ENCODE measurements around the gene C10orf90.

C10orf90 gene

DNA sequence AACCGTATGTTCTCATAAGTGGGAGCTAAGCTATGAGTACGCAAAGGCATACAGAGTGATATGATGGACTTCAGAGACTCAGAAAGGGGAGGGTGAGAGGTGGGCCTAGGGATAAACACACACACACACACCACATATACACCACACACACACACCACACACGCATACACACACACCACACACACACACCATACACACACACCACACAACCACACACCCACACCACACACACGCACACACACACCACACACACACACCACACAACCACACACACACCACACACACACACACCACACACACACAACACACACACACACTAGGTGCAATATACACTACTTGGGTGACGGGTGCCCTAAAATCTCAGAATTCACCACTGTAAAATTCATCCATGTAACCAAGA, 168.7 kb downstream of the C10orf90 start:
- no peak for DNase-seq (ENCODE audit: low read depth)

DNA sequence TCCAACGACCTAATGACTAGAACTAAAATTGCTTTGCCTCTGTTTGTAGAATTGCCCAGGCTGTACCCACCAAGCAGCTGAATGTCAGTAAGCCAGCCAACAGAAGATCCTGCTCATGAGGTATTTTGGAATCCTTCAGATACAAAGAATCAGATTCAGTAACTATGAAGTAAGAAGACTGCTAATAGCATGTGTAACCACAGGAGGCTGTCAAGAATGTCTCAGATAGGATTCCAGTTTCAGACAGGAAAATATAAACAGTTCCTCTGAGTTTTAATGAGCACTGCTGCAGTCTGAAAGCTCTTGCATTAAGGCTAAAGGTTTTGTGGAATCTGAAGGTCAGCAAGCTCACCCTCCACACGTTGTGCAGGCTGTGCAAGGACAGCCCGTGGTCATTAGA, 169.6 kb downstream of the C10orf90 start:
- no peak for DNase-seq (ENCODE audit: low read depth)

DNA sequence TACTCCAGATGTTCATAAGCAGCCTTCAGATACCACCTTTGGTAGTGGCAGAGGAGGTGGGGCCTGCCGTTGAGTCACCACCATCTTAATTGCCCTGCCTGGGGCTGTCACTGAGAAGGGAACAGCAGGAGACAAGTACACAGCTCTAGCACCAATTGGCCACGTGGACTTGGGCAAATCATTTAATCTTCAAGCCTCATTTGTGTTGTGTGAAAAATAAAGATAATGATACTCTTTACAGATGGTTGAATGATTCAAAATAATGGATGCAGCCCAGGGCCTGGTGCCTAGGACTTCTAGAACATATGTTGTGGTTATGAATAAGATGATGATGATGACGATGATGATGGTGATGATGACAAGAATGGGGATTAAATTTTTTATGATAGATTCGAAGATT, 170.3 kb downstream of the C10orf90 start:
- no peak for DNase-seq (ENCODE audit: low read depth)

DNA sequence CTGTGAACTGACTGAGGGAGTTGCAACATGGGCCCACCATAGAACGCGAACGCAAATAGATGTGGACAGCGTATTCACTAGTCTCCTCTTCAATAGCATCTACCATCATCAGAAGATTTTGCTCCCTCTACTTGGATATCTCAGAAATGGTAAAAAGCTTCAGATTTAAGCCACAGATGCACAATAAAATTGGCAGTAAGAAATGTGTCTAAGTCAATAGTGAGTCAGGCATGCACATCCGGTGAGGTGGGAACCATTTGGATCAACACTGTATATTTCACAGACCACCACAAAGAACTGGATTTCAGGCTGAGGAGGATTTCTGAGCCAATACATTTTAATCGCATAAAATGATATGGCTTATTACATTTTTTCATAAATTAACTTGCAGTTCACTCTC, 170.7 kb downstream of the C10orf90 start:
- DNase-seq (ENCODE audit: low read depth): no peak

DNA sequence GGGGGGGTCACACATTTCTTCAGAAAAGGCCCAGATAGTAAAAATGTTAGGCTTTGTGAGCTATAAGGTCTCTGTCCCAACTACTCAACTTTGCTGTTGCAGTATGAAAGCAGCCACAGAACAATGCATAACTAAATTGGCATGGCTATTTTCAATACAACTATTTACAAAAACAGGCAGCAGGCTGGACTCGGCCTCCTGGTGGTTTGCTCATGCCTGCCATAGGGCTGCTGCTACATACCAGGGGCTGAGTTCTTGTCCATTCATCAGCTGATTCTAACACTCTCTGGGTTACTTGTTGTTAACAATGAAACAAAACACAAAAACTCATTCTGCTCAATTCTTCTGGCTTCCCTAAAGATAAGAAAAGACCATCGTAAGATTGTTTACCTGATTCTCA, 172.8 kb downstream of the C10orf90 start:
- no peak for DNase-seq (ENCODE audit: low read depth)

DNA sequence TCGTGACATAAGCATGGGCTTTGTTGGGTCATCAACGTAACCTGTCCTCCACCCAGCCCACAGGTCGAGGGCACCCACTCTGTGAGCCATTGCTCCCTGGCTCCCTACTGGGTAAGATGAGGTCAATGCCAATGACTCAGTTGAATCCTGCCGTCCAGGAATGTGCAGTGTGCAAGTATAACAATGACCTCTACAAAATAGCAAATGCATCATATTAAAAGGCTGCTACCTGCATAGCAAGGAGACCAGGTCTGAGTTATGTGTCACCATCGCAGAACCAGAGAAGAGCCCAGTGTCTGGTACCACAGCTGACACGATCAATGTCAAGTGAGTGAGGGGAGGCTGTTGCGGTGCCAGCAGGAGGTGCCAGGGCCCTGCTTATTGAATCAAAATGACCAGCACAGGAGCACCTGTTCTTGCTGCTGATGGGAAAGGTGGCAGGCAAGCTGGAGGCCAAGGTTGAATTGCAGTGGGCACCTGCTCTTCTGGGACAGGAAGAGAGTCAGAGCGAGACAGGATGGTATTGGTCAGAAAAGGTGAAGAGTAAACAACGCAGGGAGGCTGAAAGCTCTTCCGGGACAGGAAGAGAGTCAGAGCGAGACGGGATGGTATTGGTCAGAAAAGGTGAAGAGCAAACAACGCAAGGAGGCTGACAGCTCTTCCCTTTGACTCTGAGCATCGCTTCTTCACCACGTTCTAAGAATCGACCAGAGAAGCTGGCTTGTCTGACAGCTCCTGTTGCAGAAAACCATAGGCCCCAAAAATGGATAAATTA, 173.5 kb downstream of the C10orf90 start:
- no peak for DNase-seq (ENCODE audit: low read depth)

DNA sequence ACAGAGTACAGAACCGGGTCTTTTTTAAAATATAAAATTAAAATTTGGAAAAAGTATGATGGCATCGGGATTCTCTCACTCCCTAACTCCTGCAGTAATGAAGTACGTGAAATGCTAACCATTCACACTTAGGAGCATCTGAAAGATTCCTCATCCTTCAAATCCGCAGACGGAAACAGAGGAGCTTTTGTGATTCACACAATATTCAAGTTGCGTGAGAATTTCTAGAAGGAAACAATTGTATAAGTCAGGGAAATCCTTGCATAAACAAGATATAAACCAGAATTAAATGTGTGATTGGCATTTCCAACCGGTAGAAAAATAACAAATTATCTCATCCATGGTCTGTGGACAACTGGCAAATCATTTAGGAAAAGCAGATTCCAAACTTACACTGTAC, 179.0 kb downstream of the C10orf90 start:
- DNase-seq (ENCODE audit: low read depth): no peak

DNA sequence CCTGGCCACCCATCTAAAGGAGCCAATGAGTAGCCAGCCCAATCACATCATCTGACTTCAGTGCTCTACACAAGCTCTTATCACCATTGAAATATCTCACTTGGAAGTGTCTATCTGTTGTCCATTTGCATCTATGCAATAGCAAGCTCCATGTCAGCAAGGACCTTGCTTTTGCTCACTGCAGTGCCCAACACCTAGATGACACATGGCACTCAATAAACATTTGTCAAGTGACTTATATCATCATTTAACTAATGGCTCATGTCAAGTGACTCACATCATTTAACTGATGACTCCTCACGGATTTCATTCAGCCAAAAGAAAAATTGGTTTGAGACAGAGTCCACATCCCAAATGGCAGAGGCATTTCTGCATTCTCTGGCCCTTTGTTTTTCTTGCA, 189.3 kb downstream of the C10orf90 start:
- DNase-seq (ENCODE audit: low read depth): no peak

DNA sequence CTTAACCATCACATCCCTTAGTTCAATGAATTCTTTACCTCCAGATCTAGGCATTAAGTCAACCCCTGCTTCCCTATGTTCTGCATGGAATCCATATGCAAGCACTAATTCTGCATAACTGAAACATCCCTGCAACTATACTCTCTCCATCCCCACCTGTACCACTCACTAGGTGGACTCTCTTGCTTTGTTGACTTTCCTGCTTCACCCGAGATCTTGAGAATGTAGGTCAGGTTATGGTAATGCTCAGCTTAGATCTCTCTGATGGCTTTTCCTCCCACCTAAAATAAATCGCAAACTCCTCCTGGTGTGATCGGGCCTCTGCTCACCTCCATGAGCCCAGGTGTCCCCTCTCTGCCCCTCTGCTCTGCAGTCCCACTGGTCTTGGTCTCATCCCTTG, 189.8 kb downstream of the C10orf90 start:
- DNase-seq (ENCODE audit: low read depth): no peak

DNA sequence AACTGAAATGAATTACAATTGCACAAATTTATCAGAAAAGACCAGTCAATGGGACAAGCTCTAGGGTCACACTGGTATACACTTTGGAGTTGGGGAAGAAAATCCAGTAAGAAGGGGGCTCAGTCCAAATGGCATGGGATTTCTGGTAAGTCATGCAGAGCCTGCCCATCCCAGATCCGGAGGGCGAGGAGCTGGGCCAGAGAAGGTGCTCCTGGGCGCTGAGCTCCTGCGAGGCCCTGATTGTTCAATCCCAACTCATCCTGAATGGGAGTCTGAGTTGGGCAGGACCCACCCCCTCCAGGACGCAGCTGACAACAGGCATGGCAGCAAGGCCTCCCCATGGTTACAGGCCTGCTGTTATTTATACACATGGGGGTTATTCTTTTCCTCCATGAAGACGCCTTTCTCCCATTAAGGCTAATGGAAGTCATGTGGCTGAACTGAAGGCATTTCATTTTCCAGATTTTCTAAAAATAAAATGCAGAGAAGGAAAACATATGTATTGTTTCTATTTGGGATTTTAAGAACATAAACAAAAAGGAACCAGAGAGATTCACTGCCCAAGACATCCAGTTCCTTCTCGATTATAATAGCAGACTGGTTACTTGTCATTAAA, 191.1 kb downstream of the C10orf90 start:
- DNase-seq (ENCODE audit: low read depth): no peak

DNA sequence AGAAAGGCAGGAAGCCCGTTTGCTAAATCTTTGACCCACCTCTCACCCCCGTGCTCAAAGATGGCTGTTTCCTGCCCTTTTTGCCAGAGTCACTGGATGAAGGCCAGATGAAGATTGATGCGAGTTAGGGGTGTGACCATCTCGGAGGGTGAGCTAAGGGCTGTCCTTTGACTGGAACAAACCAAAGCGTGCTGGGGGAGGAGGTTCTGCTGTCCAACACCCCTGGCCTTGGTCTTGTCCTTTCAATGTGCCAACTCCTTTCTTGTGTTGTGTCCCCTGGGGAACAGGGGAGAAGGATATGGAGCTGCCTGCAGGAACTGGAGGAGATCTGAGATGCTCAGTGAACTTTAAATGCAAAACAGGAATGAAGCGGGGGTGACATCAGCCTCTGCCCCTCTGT, 191.9 kb downstream of the C10orf90 start:
- no peak for DNase-seq (ENCODE audit: low read depth)

DNA sequence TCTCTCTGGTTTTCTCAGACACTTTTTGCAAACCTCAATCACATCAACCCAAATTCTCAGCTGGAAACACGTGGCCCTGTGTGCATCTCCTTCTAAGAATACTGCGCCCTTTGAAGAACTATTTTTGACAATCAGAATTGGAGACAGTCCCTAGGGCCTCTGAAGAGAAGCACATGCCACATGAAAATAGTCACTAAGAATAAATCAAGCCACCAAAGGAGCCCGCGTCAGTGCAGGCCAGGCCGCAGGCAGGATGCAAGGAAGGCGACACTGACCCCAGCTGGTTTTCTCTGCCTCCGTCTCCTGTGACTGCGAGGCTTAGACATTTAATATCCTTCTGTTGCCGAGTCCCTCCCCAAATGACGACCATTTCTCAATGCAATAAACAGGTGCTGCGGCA, 194.2 kb downstream of the C10orf90 start:
- DNase-seq (ENCODE audit: low read depth): no peak

DNA sequence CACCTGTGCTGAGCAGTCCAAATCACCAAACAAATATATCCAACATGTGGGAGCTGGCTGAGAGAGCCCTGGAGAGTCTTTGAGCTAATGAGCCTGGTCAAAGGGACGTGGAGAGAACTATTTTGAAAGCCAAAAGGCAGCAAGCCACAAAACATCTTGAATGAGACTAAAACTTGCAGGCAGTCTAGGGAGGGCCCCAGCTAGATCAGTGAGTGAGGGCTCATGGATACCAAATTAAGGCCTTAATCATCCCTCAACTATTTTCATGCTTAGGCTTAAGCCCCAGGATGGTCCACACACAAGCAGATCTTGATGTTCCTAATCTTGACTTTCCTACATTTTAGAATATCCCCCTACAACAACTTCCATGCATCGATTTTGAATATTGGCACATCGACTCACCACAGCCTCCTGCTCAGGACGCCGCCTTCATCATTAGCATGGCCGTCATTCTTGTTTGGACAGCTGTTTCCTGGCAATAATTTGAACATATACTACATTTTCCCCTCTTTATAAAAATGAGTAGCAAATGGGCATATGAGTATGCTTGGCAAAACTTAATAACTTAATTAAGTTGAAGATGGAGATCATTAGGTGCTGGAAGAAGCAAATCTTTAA, 195.3 kb downstream of the C10orf90 start:
- no peak for DNase-seq (ENCODE audit: low read depth)

DNA sequence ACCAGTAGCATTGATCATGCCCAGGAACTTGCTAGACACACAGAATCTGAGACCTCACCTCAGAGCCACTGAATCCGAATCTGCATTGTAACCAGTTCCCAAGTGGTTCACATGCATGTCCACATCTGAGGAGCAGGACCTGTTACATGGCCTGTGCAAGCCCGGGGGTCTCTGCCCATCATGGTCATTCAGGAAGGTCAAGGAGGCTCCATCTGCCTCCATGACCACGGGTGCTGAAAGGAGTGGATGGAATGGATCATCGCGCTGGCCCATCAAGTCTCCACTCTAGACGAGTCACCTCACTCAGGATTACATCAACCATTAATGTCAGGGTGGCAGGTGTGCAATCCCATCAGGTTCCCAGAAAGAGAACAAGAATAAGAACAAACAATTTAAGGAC, 196.5 kb downstream of the C10orf90 start:
- no peak for DNase-seq (ENCODE audit: low read depth)

DNA sequence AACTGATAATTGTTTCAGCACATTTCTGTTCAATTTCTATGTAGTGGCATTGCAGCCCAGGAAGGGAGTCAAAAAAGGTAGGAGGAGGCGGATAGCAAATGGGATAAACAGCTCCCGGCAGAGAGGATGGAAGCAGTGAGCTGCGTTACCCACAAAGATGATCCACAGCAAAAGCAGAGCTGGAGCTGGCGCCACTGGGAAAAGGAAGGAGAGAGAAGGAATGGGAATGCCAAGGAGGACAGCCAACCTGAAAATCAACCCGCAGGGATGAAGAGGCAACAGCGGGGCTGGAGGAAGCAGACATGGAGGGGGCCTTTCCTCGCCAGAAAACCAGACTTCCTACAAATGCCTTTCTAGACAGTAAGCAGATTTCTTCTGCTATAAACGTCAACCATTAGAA, 199.5 kb downstream of the C10orf90 start:
- no peak for DNase-seq (ENCODE audit: low read depth)

DNA sequence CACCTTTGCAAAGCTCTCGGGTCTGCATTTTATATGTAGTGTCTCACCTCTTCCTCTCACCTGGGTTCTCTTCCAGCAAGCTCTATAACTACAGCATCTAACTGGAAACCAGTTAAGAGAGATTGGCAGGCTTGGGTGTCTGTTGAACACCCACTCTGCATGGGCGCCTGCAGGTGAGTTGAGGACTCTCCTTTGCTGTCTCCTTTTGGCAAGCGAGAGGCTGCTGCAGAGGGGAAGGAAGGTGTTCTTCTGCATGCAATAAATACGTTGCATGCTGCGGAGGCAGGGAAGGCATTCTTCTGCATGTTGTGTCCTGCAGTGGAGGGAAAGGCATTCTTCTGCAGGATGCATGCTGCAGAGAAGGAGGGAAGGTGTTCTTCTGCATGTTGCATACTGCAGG, 200.8 kb downstream of the C10orf90 start:
- no peak for DNase-seq (ENCODE audit: low read depth)

DNA sequence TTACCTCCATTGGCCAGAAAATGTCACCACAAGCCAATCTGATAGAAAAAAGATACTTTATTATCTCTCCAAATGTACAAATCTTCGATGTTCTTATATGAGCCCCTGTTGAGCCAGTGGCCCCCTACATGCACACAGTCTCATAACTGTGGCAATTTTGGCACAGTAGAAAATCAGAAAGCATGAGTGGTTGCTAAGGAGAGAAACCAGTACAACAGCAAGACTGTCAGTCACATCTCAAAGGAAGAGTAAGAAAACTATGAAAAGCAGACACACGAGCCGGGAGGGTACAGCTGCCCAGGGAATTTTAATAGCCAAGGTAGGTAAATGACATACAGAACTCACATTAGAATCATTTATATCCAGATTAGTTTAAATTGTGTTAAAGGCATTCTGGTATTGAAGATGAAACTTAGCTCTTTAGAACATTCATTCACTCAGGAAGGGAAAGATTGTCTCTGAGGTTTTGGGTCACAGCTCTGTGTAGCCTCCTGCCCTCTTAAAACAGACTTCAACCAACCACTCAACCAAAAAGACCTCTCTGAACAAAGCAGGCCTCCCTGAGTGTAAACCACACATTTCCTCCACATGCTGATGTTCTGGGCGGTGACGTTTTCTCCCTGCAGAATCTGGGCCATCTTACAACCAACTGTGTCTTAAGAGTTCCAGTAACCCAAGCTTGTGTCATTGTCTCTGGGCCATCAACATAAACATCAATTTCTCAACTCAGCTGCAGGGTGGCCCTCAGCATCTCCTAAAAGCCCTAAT, 201.4 kb downstream of the C10orf90 start:
- no peak for DNase-seq (ENCODE audit: low read depth)

DNA sequence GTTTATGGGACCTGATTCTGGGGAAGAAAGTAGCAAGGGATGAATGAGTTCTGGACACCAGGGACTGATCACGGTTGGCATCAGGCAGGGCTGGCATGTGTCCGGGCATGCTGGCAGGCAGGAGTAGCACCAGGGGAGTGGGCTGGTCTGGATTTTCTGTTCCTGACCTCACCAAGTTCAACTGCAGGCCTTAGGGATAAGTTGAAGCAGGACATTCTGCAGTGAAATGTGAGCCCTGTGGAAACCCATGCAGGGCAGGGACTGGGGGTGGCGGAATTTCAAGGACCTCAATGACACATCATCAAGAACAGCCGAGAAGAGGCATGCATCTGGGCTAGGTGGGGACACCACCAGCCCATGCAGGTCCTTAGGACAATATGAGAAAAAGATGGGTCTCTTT, 202.0 kb downstream of the C10orf90 start:
- no peak for DNase-seq (ENCODE audit: low read depth)

DNA sequence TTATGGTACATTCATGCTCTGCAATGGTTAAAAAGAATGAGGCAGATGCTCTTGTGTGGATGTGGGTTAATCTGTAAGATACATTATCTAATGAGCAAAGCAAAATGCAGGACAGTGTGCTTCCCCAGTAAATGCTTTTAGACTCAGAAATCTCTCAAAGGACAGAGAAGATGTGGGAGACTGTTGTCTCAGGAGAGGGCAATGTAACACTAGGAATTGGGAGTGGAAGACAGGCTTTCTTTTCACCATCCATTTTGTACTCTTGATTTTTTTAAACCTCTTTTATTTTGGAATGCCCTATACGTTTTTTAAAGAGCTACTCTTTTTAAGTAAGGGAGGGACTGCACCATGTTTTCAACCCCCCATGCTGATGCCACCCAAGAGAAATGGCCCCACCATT, 204.7 kb downstream of the C10orf90 start:
- no peak for DNase-seq (ENCODE audit: low read depth)

DNA sequence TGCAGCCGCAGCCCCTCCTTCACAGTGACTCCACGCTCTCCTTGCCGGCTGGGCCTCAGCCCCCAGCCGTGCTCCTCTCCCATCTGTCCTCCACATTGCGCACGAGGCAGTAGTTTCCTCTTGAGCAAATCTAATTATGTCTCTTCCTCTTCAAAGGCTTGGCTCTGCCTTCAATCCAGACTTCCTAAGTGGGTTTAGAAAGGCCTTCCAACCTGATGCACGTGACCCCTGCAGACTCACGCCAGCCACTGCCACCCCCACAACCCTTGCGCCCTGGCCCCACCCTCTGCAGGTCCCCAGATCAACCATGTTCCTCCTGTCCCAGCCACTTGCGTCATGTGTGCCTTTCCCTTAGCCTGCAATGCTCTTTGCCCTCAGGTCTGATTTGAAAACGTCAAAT, 207.2 kb downstream of the C10orf90 start:
- DNase-seq (ENCODE audit: low read depth): no peak

DNA sequence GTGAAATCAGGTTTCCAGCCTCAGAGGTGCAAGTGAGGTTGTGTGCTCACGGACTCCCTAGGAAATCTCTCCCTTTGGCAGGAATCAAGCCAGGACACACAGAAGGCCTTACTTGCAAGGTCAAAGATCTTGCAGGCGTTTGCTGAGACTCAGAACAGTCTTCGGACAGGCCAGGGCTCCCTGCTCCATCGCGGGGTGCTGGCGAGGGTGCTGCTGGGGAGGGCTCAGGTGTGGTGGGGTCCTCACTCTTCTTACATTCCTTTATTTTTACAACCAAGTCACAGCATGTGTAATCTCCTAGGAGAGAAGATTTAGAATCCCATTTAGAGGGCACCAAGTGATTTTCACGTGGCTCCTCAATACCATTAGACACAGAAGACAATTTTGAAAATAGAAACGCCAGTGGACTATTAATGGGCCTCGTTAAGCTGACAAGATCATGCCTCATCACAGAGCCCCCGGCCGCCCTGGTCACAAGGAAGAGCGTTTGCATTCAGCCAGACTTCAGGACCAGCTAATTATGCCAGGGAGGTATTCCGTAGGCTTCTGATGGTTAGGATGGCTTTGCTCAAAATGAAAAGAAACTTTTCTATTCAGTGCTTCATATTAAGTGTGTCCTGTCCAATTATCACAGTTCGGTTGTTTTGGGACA, 209.1 kb downstream of the C10orf90 start:
- DNase-seq (ENCODE audit: low read depth): no peak

DNA sequence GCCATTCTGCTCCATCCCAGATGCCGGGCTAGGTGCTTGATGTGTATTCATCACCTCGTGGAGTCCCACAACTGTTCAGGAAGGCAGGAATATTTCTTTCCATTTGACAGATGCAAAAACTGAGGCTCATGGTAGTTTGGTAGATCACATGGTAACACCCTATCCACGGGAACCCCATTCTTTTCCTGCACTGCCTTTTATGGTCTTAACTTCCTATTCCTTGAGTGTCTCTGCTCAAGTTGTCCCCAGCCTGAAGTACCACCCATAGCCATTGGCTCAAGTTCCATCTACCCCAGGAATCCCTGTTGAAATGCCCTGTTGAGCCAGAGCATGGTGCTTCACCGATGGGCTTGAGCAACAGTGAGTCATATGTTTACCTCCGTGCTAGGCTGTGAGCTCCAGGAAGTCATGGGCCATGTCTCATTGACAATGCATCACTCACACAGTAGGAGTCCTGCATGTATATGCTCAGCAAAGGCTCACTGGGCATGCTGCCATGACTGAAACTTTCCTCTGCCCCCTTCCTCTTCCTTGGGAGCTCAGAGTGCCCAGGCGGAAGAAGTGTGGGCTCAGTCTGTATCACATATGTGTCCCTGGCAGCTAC, 210.5 kb downstream of the C10orf90 start:
- no peak for DNase-seq (ENCODE audit: low read depth)

All from activated T-cell treated with anti-CD3 and anti-CD28 coated beads for 1 hour (primary cell).